Heart left ventricle (tissue), 13 donors: ENCODE measurements around the gene DOCK1.

Source experiments
- POLR2A ChIP-seq, 2 donors: fragments of 450-650 bp; IDR thresholded peaks; one replicate each; pipeline ENCODE4 v1.6.1; 2017; ENCODE audit warnings: antibody characterized with exemption in 2 of 2, mild to moderate bottlenecking in 2 of 2, moderate library complexity in 2 of 2
- TF ChIP-seq, protein P1 (sequence below), 12 donors: fragments of 200-600 bp; sonication (generic) in 4 of 12; IDR thresholded peaks; one replicate each; pipeline versions ENCODE4 v1.5.0 to v1.8.0; 2018 to 2022; ENCODE audit warnings: antibody characterized with exemption in 12 of 12, mild to moderate bottlenecking in 5 of 12
- donor health status: ischemic (EF 13 %, LVEDD 7.1; RV severe dilation, severe dysfunction).
- donor health status: DM: no; HTN: yes; CAD: no.
- donor health status: DM: no; HTN: no; CAD: no.
- donor health status: ischemic (EF 25% LVEDD 6.9; RV normal size, moderate dysfunction).
- donor health status: ischemic (EF 25% LVEDD 5.7; RV mildly dilated, moderate dysfunction).
- donor health status: ischemic (EF 35%, LVEDD 5.7; RV mildly dilated, moderate dysfunction).
- donor health status: nonischemic (EF 11% LVEDD 7.7; RV severe dilation, severe dysfunction).
- donor health status: DM: yes; HTN: yes; CAD: no.
- donor health status: PGD.
- donor health status: ischemic (EF 29% LVEDD 5.4; RV normal size, mild dysfunction).
- donor health status: nonischemic (EF 23%, LVEDD 6.1; RV moderate dilation, normal function).

DNA sequence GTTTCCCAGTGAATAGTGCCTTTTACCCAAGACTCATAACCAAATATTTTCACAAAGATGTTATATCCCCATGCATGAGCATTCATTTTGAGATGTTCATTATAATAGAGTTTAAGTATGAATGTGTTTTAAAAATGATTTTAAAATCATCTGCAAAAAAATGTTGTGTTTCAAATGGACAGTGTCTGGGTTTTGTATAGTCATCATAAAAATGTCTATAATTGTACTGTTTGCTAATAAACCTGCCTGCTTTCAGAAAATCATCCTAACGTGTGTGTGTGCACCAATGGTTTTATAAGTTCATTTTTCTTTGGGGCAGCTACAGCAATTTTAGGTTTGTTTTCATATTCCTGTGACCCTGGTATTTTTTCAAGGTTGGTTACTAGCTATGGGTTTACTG, 228.0 kb downstream of the DOCK1 start:
- TF ChIP-seq POLR2A (IDR thresholded peaks at IDR 0.05) = no peak
- TF ChIP-seq, protein P1, sequence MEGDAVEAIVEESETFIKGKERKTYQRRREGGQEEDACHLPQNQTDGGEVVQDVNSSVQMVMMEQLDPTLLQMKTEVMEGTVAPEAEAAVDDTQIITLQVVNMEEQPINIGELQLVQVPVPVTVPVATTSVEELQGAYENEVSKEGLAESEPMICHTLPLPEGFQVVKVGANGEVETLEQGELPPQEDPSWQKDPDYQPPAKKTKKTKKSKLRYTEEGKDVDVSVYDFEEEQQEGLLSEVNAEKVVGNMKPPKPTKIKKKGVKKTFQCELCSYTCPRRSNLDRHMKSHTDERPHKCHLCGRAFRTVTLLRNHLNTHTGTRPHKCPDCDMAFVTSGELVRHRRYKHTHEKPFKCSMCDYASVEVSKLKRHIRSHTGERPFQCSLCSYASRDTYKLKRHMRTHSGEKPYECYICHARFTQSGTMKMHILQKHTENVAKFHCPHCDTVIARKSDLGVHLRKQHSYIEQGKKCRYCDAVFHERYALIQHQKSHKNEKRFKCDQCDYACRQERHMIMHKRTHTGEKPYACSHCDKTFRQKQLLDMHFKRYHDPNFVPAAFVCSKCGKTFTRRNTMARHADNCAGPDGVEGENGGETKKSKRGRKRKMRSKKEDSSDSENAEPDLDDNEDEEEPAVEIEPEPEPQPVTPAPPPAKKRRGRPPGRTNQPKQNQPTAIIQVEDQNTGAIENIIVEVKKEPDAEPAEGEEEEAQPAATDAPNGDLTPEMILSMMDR (IDR thresholded peaks at IDR 0.05) = no peak
